ENCODE results near the gene ZNF768.
"Not testable (repeated sequence)": the region's sequence is repeated elsewhere in the genome, so short reads cannot be mapped to it uniquely, and the experiment has no call there.

The ZNF768 gene

DNA sequence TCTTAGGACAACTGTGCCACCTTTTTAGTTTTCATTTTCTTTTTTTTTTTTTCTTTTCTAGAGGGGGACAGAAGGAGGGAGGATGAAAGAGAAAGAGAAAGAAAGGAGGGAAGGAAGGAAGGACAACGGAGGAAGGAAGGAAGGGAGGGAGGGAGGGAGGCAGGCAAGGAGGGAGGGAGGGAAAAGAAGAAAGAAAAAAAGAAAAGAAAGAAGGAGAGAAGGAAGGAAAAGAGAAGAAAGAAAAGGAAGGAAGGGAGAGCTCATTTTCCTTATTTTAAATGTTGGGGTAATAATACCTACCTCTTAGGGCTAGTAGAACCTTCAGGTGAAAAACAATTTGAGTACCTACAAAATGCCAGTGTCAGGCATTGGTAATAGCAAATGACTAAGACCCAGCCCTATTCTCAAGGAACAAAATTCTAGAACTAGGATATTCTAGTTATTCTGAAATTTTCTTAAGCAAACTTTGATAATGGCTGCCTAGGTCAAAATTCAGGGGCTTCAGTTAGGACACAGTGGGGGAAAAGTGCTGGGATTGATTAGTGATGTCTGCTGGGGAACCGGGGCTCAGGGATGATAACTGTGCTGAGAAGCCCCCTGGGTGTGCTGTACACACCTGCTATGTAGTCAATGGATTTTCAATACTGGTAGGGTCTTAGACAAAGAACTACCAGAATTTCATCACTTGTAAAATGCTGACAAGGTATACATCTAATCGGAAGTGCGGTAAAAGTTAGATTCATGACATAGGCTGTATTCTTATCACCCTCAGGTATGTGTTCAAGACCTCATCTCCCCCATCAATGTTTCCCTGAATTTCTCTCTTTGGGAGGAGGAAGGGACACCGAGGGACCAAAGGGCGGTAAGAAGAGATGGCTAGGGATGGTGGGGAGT lies 22.7 kb downstream of the ZNF768 start:
- DNase-seq: no peak

- DNase-seq: no peak
These were observed 27.1 kb downstream of the ZNF768 start for GRCh38 chr16:30499284-30499683.

DNA sequence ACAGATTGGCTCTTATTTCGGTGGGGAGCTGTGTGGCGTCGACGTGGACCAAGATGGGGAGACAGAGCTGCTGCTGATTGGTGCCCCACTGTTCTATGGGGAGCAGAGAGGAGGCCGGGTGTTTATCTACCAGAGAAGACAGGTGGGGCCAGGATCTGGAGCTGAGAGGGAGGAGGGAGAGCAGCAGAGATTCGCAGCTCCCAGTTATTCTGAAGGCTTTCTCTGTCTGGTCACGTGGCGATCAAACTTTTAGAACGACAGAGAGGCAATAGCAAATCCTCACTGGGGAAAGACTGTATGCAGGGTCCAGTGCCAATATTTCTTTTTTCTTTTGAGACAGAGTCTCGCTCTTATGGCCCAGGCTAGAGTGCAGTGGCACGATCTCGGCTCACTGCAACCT lies 31.7 kb downstream of the ZNF768 start:
- no peak for DNase-seq

DNA sequence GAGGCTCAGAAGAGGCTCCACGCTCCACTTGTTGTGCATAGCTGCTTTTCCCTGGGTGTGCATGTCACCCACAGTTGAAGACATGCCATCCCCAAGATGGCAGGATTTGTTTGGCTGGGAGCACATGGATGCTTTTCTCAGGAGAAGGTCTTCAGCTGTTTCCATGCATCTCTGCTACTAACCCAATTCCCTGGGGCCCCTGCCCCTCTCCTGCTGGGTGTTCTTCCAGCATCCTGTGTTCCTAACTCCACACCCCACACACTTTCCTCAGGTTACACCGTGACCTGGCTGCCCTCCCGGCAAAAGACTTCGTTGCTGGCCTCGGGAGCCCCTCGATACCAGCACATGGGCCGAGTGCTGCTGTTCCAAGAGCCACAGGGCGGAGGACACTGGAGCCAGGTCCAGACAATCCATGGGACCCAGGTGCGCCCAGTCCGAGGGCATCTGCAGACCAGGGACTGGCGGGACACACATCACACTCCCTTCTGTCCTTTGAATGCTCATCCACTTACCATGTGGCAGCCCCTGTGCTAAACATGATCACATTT lies 32.4 kb downstream of the ZNF768 start:
- no peak for DNase-seq

DNA sequence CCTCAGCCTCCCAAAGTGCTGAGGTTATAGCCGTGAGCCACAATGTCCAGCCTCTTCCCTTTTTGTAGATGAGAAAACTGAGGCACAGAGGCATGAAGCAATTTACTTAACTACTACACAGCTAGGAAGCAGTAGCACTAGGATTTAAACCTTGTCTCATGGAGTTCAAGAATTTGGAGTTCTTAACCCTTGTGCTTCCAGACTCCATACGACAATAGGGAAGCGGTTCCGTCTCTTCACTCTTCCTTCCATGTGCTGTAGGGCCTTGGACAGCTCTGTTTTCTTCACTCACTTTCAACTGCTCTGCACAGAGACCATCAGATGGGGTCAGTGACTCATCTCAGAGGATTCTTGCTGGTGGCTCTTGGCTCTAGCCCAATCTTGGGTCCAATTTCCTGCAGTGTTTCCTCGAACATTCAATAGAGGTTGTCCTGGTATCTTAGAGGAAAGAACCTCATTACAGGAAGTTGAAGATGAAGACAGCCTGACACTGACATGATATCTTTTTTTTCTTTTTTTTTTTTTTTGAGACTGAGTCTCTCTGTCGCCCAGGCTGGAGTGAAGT lies 34.5 kb downstream of the ZNF768 start:
- no peak for DNase-seq

DNA sequence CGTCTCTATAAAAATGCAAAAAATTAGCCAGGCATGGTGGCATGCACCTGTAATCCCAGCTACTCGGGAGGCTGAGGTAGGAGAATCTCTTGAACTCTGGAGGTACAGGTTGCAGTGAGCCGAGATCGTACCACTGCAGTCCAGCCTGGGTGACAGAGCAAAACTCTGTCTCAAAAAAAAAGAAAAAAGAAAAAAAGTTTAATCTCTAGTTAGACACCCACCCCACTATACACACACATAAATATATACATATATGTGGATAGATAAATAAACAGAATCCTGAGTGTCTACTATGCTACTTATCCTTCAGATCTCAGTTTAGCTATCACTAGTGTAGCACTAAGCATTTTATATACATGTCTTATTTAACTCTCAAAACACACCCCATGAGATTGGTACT lies 35.1 kb downstream of the ZNF768 start:
- no peak for DNase-seq

GRCh38 chr16:30490210-30490609 lies 36.2 kb downstream of the ZNF768 start:
- no peak for DNase-seq

DNA sequence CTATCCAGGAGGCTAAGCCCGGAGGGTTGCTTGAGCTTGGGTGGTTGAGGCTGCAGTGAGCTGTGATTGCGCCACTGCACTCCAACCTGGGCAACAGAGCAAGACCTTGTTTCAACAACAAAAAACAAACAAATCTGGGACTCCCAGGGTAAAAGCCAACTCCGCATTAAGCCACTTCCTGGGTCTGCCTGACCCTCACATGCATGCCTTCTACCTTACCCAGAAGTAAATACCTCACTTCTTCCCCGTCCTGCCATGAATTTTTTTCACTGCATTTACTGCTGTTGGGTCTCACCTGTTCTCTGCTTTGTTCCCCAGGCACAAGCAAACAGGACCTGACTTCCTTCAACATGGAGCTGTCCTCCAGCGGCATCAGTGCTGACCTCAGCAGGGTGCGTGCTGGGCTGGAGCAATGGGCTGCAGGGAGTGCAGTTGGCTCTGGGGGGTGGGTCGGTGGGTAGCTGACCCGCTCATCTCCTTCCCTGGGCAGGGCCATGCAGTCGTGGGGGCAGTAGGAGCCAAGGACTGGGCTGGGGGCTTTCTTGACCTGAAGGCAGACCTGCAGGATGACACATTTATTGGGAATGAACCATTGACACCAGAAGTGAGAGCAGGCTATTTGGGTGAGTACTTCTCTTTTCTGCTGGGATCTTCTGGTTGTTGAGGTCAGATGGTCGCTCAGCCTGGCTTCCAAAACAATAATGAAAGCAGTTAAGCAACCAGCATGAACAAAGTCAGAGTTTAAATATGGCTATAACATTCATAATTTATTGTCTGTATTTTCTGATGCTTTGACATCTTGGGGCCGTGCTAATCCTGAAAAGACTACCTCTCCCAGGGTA lies 37.4 kb downstream of the ZNF768 start:
- no peak for DNase-seq

DNA sequence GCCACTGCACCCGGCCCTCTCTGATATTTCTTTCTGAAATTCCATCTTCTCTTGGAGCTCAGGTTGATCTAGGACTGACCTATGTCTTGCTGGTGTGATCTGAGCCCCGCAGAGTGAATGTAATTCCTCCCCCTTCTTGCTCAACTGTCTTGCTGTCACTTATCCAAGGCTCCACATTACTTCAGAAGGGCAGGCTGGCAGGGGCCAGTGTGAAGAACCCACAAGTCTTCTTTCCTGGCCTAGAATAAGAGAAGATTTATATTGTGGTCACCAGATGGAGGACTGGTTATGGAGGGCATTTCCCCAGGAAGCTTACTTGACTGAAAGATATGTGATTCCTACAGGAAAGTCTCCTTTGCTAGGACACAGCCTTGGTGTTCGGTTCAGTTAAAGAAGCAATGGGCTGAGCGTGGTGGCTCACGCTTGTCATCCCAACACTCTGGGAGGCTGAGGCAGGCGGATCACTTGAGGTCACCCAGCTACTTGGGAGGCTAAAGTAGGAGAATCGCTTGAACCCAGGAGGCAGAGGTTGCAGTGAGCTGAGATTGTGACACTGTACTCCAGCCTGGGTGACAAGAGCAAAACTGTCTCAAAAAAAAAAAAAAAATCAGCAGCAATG lies 40.4 kb downstream of the ZNF768 start:
- DNase-seq: no peak

GRCh38 chr16:30484887-30485286 lies 41.5 kb downstream of the ZNF768 start:
- no peak for DNase-seq

GRCh38 chr16:30482366-30482765 lies 44.0 kb downstream of the ZNF768 start:
- DNase-seq: no peak

DNA sequence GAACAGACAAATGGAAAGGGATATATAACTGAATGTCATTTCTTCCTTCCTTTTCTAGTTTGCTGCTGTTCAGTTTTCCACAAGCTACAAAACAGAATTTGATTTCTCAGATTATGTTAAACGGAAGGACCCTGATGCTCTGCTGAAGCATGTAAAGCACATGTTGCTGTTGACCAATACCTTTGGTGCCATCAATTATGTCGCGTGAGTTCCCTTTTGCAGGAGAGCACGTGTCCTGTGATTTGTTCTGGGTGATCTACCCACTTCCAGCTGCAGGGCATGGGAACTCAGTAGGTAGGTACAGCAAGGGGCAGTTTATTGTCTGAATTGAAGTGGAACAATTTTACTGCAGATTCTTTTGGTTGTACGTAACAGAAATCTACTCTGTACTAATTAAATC lies 45.0 kb downstream of the ZNF768 start:
- DNase-seq: no peak

GRCh38 chr16:30478766-30479478 lies 47.4 kb downstream of the ZNF768 start:
- DNase-seq: no peak

GRCh38 chr16:30477773-30478172 lies 48.6 kb downstream of the ZNF768 start:
- DNase-seq: not testable (repeated sequence)

DNA sequence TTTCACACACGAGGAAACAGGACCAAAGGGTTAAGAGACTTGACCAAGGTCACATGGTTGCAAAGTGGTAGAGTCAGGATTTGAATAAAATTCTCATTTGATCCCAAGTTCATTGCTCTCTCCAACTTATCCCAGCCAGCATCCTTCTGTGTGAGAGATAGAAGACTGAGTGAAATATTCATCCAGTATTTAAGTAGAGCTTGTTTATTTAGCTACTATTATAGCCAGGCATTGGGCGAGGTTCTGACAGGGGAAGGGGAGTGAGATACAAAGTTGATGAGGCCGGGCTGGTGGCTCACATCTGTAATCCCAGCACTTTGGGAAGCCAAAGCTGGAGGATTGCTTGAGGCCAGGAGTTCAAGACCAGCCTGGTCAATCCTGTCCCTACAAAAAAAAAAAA lies 49.4 kb downstream of the ZNF768 start:
- DNase-seq: no peak

- DNase-seq: no peak
These were observed 51.7 kb downstream of the ZNF768 start for GRCh38 chr16:30474684-30475083.

GRCh38 chr16:30474074-30474452 lies 52.3 kb downstream of the ZNF768 start:
- no peak for DNase-seq

Measured in activated gamma-delta T cell (primary cell).